DOHH2 (cell line): ENCODE data around the gene INPPL1.

Experiments
- H3F3A ChIP-seq: fragments of 200-600 bp; sonication (generic), shearing (Covaris generic); 2 replicates; pipeline ENCODE4 v1.6.0; 2016; ENCODE audit warnings: antibody characterized with exemption, mild to moderate bottlenecking; ENCODE audit not compliant: control insufficient read depth, insufficient read depth
- H3K27ac ChIP-seq: fragments of 200-600 bp; sonication (generic); 2 replicates; pipeline ENCODE4 v1.5.1; 2014; ENCODE audit warnings: low read depth, mild to moderate bottlenecking, low read length, moderate library complexity
- H3K27me3 ChIP-seq: fragments of 200-600 bp; sonication (generic); 2 replicates; pipeline ENCODE4 v1.6.1; 2014; ENCODE audit warnings: mild to moderate bottlenecking, low read length, mixed read lengths; ENCODE audit not compliant: control insufficient read depth
- H3K36me3 ChIP-seq: fragments of 200-600 bp; sonication (generic); 2 replicates; pipeline ENCODE4 v1.6.1; 2014; ENCODE audit warnings: mild to moderate bottlenecking, low read length, moderate library complexity, mixed read lengths; ENCODE audit not compliant: control insufficient read depth
- H3K4me1 ChIP-seq: fragments of 200-600 bp; sonication (generic); 2 replicates; pipeline ENCODE4 v1.6.1; 2014; ENCODE audit warnings: mild to moderate bottlenecking, low read length, mixed read lengths; ENCODE audit not compliant: control insufficient read depth
- H3K4me2 ChIP-seq: fragments of 200-600 bp; sonication (generic); 2 replicates; pipeline ENCODE4 v1.6.0; 2014; ENCODE audit warnings: mild to moderate bottlenecking, low read length, moderate library complexity
- H3K4me3 ChIP-seq: fragments of 200-600 bp; sonication (generic); 2 replicates; pipeline ENCODE4 v1.5.1; 2014; ENCODE audit warnings: mild to moderate bottlenecking, low read length, mixed read lengths
- H3K79me2 ChIP-seq: fragments of 200-600 bp; sonication (generic); 2 replicates; pipeline ENCODE4 v1.6.1; 2014; ENCODE audit warnings: mild to moderate bottlenecking, low read length, mixed read lengths; ENCODE audit not compliant: control insufficient read depth
- H3K9me2 ChIP-seq: fragments of 200-600 bp; sonication (generic); replicated peaks from 2 replicates; pipeline ENCODE4 v1.6.1; 2014; ENCODE audit warnings: mild to moderate bottlenecking, low read length, mixed read lengths; ENCODE audit not compliant: control insufficient read depth
- H3K9me3 ChIP-seq: fragments of 200-600 bp; sonication (generic); 2 replicates; pipeline ENCODE4 v1.6.1; 2014; ENCODE audit warnings: antibody characterized with exemption, low read length, mixed read lengths; ENCODE audit not compliant: control insufficient read depth, insufficient read depth
- H4K20me1 ChIP-seq: fragments of 200-600 bp; sonication (generic); 2 replicates; pipeline ENCODE4 v1.6.0; 2014; ENCODE audit warnings: low read depth, mild to moderate bottlenecking, antibody characterized with exemption, low read length, moderate library complexity; ENCODE audit not compliant: control insufficient read depth, insufficient read depth
- EZH2phosphoT487 ChIP-seq: fragments of 200-600 bp; sonication (generic); IDR thresholded peaks from 2 replicates; pipeline ENCODE4 v1.6.1; 2017; ENCODE audit warnings: borderline replicate concordance, mild to moderate bottlenecking, antibody characterized with exemption, low read length, moderate library complexity, mixed read lengths
- TF ChIP-seq, protein P1 (sequence below): fragments of 200-600 bp; sonication (generic); IDR thresholded peaks from one replicate; pipeline ENCODE4 v1.5.1; 2014; ENCODE audit warnings: antibody characterized with exemption, mild to moderate bottlenecking, low read depth, low read length; ENCODE audit not compliant: poor library complexity, severe bottlenecking

INPPL1 gene

DNA sequence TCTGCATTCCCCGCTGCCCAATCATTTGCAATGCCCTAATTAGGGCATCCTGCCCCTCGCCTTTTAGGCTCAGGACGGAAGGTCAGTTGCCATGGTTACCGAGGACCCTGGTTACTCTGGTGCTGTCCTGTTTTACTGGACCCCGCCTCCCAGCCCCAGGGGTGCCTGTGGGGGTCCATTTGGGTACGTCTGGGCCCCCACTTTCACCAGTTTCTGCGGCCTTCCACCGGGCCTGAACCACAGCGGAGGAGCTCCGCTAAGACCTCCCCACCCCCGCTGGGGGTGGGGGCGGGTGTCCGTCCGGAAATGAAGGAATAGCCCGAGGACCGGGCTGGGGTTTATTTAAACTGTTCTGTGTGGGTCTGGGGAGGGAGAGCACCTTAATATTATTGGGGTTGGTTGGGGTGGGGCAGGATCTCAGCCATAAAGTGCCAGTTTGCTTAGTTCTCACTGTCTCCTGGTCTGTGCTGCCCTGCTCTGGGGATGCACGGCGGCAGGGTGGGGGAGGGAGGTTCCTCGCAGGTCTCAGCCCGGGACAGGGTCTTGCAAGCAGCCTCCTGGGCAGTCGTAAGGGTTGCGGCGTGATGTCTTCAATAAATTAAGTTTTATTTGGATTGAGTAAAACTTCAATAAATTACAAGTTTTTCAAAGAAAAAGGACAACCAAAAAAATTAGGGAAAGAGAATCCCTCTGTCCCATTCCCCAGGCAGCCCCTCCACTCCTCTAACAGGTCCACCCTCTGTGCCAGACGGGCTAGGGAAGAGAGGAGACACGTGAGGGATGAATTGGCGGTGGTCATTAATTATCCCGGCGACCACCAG lies 14.1 kb downstream of the INPPL1 start:
- Histone ChIP-seq H4K20me1 (peaks cover 9% of the 10 kb centered on the region; the same call in 1 of the 2 replicates), H3K9me2 (no peaks in the 10 kb centered on the region), H3K4me3 (no peak overlapping the region), H3K4me2 (no peak overlapping the region), H3F3A (peaks cover 8% of the 10 kb centered on the region), H3K79me2 (no peaks in the 10 kb centered on the region), H3K27ac (no peak overlapping the region), H3K27me3 (peaks cover 33% of the 10 kb centered on the region), H3K36me3 (peaks cover 47% of the 10 kb centered on the region), H3K4me1 (peaks cover 3% of the 10 kb centered on the region; the same call in 1 of the 2 replicates), H3K9me3 (no peaks in the 10 kb centered on the region)
- TF ChIP-seq, protein P1, sequence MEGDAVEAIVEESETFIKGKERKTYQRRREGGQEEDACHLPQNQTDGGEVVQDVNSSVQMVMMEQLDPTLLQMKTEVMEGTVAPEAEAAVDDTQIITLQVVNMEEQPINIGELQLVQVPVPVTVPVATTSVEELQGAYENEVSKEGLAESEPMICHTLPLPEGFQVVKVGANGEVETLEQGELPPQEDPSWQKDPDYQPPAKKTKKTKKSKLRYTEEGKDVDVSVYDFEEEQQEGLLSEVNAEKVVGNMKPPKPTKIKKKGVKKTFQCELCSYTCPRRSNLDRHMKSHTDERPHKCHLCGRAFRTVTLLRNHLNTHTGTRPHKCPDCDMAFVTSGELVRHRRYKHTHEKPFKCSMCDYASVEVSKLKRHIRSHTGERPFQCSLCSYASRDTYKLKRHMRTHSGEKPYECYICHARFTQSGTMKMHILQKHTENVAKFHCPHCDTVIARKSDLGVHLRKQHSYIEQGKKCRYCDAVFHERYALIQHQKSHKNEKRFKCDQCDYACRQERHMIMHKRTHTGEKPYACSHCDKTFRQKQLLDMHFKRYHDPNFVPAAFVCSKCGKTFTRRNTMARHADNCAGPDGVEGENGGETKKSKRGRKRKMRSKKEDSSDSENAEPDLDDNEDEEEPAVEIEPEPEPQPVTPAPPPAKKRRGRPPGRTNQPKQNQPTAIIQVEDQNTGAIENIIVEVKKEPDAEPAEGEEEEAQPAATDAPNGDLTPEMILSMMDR = peak; percentile 6
- TF ChIP-seq EZH2phosphoT487 = no peak

- TF ChIP-seq, protein P1 = no peak
- TF ChIP-seq EZH2phosphoT487 = no peak
- peak overlapping the region; percentile 5; the same call in 1 of the 2 replicates for H3K4me2 ChIP-seq
- no peak overlapping the region for H3K27ac ChIP-seq
- peaks cover 3% of the 10 kb centered on the region; the same call in 1 of the 2 replicates for H3K4me1 ChIP-seq
- peaks cover 9% of the 10 kb centered on the region; the same call in 1 of the 2 replicates for H4K20me1 ChIP-seq
- no peaks in the 10 kb centered on the region for H3K9me3 ChIP-seq
- peaks cover 8% of the 10 kb centered on the region for H3F3A ChIP-seq
- no peak overlapping the region for H3K4me3 ChIP-seq
- peaks cover 40% of the 10 kb centered on the region for H3K36me3 ChIP-seq
- H3K27me3 ChIP-seq = peaks cover 34% of the 10 kb centered on the region
- no peaks in the 10 kb centered on the region for H3K9me2 ChIP-seq
- no peaks in the 10 kb centered on the region for H3K79me2 ChIP-seq
These were observed 14.8 kb downstream of the INPPL1 start for GRCh38 chr11:72239313-72239848.

DNA sequence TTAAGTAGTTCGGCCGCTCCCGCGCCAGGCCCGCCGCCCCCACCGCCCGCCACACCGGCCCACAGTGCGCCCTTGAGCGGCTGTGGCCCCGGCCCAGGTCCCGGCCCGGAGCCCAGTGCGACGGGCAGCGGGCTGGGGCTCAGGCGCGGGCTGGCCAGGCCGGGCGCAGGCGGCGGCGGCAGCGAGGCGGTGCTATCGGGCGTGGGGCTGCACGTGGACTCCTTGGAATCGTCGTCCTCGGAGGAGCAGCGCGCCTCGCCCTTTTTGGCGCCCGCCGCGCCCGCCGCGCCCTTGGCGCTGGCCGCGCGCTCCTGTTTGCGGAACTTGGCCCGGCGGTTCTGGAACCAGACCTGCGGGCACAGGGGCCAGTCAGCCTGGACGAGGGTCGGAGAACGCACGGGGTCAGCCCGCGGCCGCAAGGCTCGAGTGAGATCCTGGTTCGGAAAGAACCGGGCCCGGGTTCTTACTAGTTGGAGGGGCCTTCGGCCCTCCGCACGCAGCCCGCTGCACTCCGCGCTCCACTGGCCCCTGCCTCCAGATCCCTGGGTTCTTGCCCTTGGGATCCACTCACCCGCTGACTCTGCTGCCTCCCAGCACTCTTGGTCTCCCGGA lies 15.4 kb downstream of the INPPL1 start:
- Histone ChIP-seq H3K4me2 (peak overlapping the region; percentile 5; the same call in 1 of the 2 replicates), H3K27me3 (peaks cover 39% of the 10 kb centered on the region), H3K79me2 (no peaks in the 10 kb centered on the region), H3K36me3 (peaks cover 36% of the 10 kb centered on the region), H3K27ac (no peak overlapping the region), H3K9me3 (no peaks in the 10 kb centered on the region), H3K4me3 (no peak overlapping the region), H3K9me2 (no peaks in the 10 kb centered on the region), H3K4me1 (peaks cover 3% of the 10 kb centered on the region; the same call in 1 of the 2 replicates), H3F3A (peaks cover 8% of the 10 kb centered on the region), H4K20me1 (peaks cover 9% of the 10 kb centered on the region; the same call in 1 of the 2 replicates)
- TF ChIP-seq EZH2phosphoT487 = no peak
- TF ChIP-seq, protein P1 = no peak
